ENCODE data around the gene ATG16L2. TPM values are rescaled to one million over a fixed set of nuclear protein-coding genes. Genes with fewer than 3 reads are reported as not detected.
A peak's percentile ranks its signal among the peaks of the same experiment; 100 is the strongest.

The ATG16L2 gene
- total and polyA plus RNA-seq, 2 of the 4 experiments (the other 2 are of a cell fraction): 1.3 to 12.7 TPM

DNA sequence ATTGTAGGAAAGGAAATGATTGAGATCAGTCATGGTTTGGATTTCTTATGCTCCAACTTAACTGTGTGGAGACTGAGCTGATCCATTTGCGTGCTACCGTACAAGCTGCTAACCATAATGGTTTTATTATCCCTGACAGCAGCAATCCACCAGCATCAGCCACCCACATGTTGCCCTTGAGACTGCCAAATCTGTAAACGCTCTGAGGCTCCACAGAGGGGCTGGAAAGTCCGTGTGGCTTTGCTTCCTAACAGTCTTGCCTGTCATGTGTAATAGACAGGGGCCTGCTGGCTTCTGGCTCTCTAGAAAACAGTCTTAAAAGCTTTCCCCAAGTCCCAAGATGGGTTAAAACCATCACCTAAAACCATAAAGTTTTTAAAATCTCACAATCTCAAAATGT lies 30.1 kb downstream of the ATG16L2 start:
- ATAC-seq (ENCODE audit: low read depth): peak; percentile 72
- Histone ChIP-seq H3K4me1 (ENCODE audit: control insufficient read depth, insufficient read depth, low read length) (peaks cover 6% of the 10 kb centered on the region), H2AFZ (replicated peaks; ENCODE audit: low read length, poor library complexity) (no peak overlapping the region), H3K27me3 (ENCODE audit: control insufficient read depth, insufficient read depth, low read length) (no peaks in the 10 kb centered on the region), H3K4me2 (ENCODE audit: low read depth, low read length) (no peak overlapping the region), H3K4me3 (ENCODE audit: insufficient read depth, low read depth, low read length) (no peak overlapping the region), H3K36me3 (ENCODE audit: control insufficient read depth, insufficient read depth, low read length) (peaks cover 9% of the 10 kb centered on the region), H3K14ac (replicated peaks; ENCODE audit: low read depth, low read length) (no peak overlapping the region), H2BK15ac (ENCODE audit: low read depth, low read length) (no peak overlapping the region), H2BK120ac (ENCODE audit: low read depth, low read length) (no peak overlapping the region), H3K9ac (ENCODE audit: low read depth, low read length) (no peak overlapping the region), H4K20me1 (ENCODE audit: insufficient read depth, low read length) (no peaks in the 10 kb centered on the region), H3K79me1 (ENCODE audit: low read depth in 1 of 2, low read length in 2 of 2) (peaks cover 6 to 12% of the 10 kb centered on the region in 2 experiments; a peak in 2 of 4 replicates), H2AK5ac (ENCODE audit: low read depth, low read length) (no peak overlapping the region), H4K91ac (ENCODE audit: insufficient read depth, low read depth, low read length) (no peak overlapping the region), H2AK9ac (replicated peaks; ENCODE audit: low read depth, low read length, poor library complexity) (no peak overlapping the region), H3K18ac (ENCODE audit: low read depth, low read length) (peak overlapping the region; percentile 28; the same call in 1 of the 2 replicates), H4K8ac (ENCODE audit: low read depth in 2 of 2, low read length in 2 of 2) (no peak overlapping the region), H3K27ac (ENCODE audit: insufficient read depth, low read length) (no peak overlapping the region), H3K4ac (ENCODE audit: low read depth, low read length) (no peak overlapping the region), H3K23ac (ENCODE audit: low read depth, low read length) (no peak overlapping the region), H3K9me1 (ENCODE audit: insufficient read depth, low read length) (peaks cover 14% of the 10 kb centered on the region), H3K56ac (ENCODE audit: extremely low read depth, insufficient read depth, low read length) (no peak overlapping the region), H2BK5ac (ENCODE audit: low read depth, low read length, poor library complexity, severe bottlenecking) (peak overlapping the region; percentile 53), H2BK20ac (ENCODE audit: low read depth, low read length) (no peak overlapping the region), H3K9me3 (ENCODE audit: control insufficient read depth, insufficient read depth, low read length) (no peaks in the 10 kb centered on the region), H4K5ac (ENCODE audit: low read depth, low read length) (no peak overlapping the region)
- dilution Hi-C loops (cut with HindIII; ENCODE audit: low sequenced_read_pairs, unreplicated experiment) (no loop called here), intact Hi-C loops (cut with micrococcal nuclease) (no loop called here), in situ Hi-C loops (cut with MboI; ENCODE audit: low sequenced_read_pairs) (no loop called here)
- TF ChIP-seq RCOR1 (IDR thresholded peaks at IDR 0.05; ENCODE audit: insufficient replicate concordance, low read length) (no peak), MXI1 (IDR thresholded peaks at IDR 0.05; ENCODE audit: borderline replicate concordance, low read depth, low read length) (peak; percentile 74; the same call in 1 of the 2 replicates)
- DNase-seq: peak; percentile 89
- no CpG with 5 or more reads among the region's 4 CpGs for WGBS, 2 experiments (ENCODE audit: extremely low coverage in 2 of 2, insufficient read length in 1 of 2)
- ChIA-PET CTCF (interaction anchor here (0.9 kb wide), 1 partner anchor 14 kb away, joined by 3 read pairs; no protein-coding TSS in a partner anchor), POLR2A (ENCODE audit: unreplicated experiment) (no interaction called here)
- BruUV-seq (replicated peaks): no TSS peak

All from IMR-90 (cell line).